Small intestine (tissue), 7 donors: Measurements from ENCODE around the gene TET3. TPM values are rescaled to one million over a fixed set of nuclear protein-coding genes. Genes with fewer than 3 reads are reported as not detected.
A peak's percentile ranks its signal among the peaks of the same experiment; 100 is the strongest.

Experiments used
- DNase-seq, 2 donors: peaks; one replicate each; pipeline versions ENCODE4 v3.0.0 to v3.0.0-alpha.2; 2013
- FAIRE-seq: peaks from 2 replicates; lab custom pipeline; 2012; peaks lifted over from hg19 to GRCh38; lab: Jason Lieb, UNC
- H3K27ac ChIP-seq, 3 donors: one replicate each; pipeline ENCODE4 v1.5.1; 2013; ENCODE audit warnings: low read length in 2 of 3, mild to moderate bottlenecking in 2 of 3, control low read depth in 1 of 3, inconsistent platforms in 1 of 3, low read depth in 1 of 3, moderate library complexity in 1 of 3
- H3K27me3 ChIP-seq, 3 donors: one replicate each; pipeline ENCODE4 v1.6.1; 2013; ENCODE audit warnings: low read length in 3 of 3, inconsistent platforms in 1 of 3; ENCODE audit not compliant: control insufficient read depth in 3 of 3, insufficient read depth in 3 of 3
- H3K36me3 ChIP-seq, 3 donors: one replicate each; pipeline ENCODE4 v1.6.1; 2013; ENCODE audit warnings: low read length in 3 of 3, inconsistent platforms in 1 of 3, low read depth in 1 of 3, mild to moderate bottlenecking in 1 of 3, moderate library complexity in 1 of 3; ENCODE audit not compliant: control insufficient read depth in 3 of 3, insufficient read depth in 2 of 3
- H3K4me1 ChIP-seq, 3 donors: one replicate each; pipeline ENCODE4 v1.6.1; 2013; ENCODE audit warnings: low read length in 2 of 3, inconsistent platforms in 1 of 3, low read depth in 1 of 3, mild to moderate bottlenecking in 1 of 3, moderate library complexity in 1 of 3; ENCODE audit not compliant: control insufficient read depth in 3 of 3, insufficient read depth in 2 of 3
- H3K4me3 ChIP-seq, 3 donors: one replicate each; pipeline ENCODE4 v1.5.1; 2013; ENCODE audit warnings: low read length in 3 of 3, control low read depth in 1 of 3, inconsistent platforms in 1 of 3, low read depth in 1 of 3, mild to moderate bottlenecking in 1 of 3, moderate library complexity in 1 of 3
- H3K9me3 ChIP-seq, 2 donors: one replicate each; pipeline ENCODE4 v1.6.1; 2013; ENCODE audit warnings: low read depth in 1 of 2, low read length in 1 of 2; ENCODE audit not compliant: control insufficient read depth in 2 of 2, insufficient read depth in 1 of 2
- WGBS, 3 donors: extraction: QIAGEN DNeasy Blood & Tissue Kit; methylation state at CpG; one replicate each; pipeline ENCODE4 v1.1.7; 2013; 5-methylcytosine and 5-hydroxymethylcytosine counted together
- polyA plus RNA-seq, 4 donors: library from polyadenylated mRNA; stranded (reverse) in 3 of 4; unstranded in 1 of 4; fragments of 200-250 nt in 3 of 4; fragments of 120-200 nt in 1 of 4; gene quantifications; one replicate each; pipeline versions ENCODE4 v1.2.1 to v1.2.3, GENCODE V29; 2013
- donor health status: healthy with polysubstance abuse.
- donor health status: control.
- donor health status: control.
- donor health status: Bipolar disorder and iron deficiency.
- donor health status: healthy.

Gene TET3
- polyA plus RNA-seq, 4 donors: 2.7 to 19.3 (median 6.2) TPM

GRCh38 chr2:73970141-73970803, 14.4 kb upstream of the TET3 start:
- no peaks in the 10 kb centered on the region for H3K36me3 ChIP-seq
- H3K4me1 ChIP-seq: peaks cover 0 to 7% (median 6%) of the 10 kb centered on the region in 3 donors
- no peaks in the 10 kb centered on the region for H3K27me3 ChIP-seq
- 74 to 91% (median 80%) methylated on average over 6 of the region's 6 CpGs for WGBS, 3 donors
- DNase-seq: no peak
- FAIRE-seq: no peak
- peak overlapping the region in 1 of 3 donors; percentile 30 for H3K27ac ChIP-seq
- H3K4me3 ChIP-seq: no peak overlapping the region
- no peaks in the 10 kb centered on the region for H3K9me3 ChIP-seq

- DNase-seq: peak; percentile 9 to 66
These were observed 13.7 kb upstream of the TET3 start for GRCh38 chr2:73970850-73971471.

GRCh38 chr2:73971722-73972121, 13.0 kb upstream of the TET3 start:
- H3K27me3 ChIP-seq: no peaks in the 10 kb centered on the region
- no peak overlapping the region for H3K4me3 ChIP-seq
- no peaks in the 10 kb centered on the region for H3K36me3 ChIP-seq
- WGBS, 3 donors: 49 to 64% (median 64%) methylated on average over 3 of the region's 3 CpGs
- no peaks in the 10 kb centered on the region for H3K9me3 ChIP-seq
- H3K4me1 ChIP-seq: peaks cover 0 to 7% (median 6%) of the 10 kb centered on the region in 3 donors
- no peak for FAIRE-seq
- no peak for DNase-seq
- no peak overlapping the region for H3K27ac ChIP-seq

More at GRCh38 chr2:73970850-73971471, 13.7 kb upstream of the TET3 start:
- 26 to 37% (median 26%) methylated on average over 7 of the region's 7 CpGs for WGBS, 3 donors
- Histone ChIP-seq H3K36me3 (no peaks in the 10 kb centered on the region), H3K4me1 (peaks cover 0 to 7% (median 6%) of the 10 kb centered on the region in 3 donors), H3K4me3 (no peak overlapping the region), H3K9me3 (no peaks in the 10 kb centered on the region), H3K27ac (peak overlapping the region in 1 of 3 donors; percentile 30), H3K27me3 (no peaks in the 10 kb centered on the region)
- FAIRE-seq: no peak

GRCh38 chr2:73972846-73973245, 11.9 kb upstream of the TET3 start:
- DNase-seq (no peak), FAIRE-seq (no peak)

GRCh38 chr2:73975731-73976130, 9.0 kb upstream of the TET3 start:
- peaks cover 2 to 8% (median 4%) of the 10 kb centered on the region in 3 donors for H3K4me1 ChIP-seq
- H3K27ac ChIP-seq: no peak overlapping the region
- no peak overlapping the region for H3K4me3 ChIP-seq
- no peak for FAIRE-seq
- 80 to 96% (median 91%) methylated on average over 3 of the region's 3 CpGs for WGBS, 3 donors
- no peaks in the 10 kb centered on the region for H3K36me3 ChIP-seq
- H3K9me3 ChIP-seq: no peaks in the 10 kb centered on the region
- no peak for DNase-seq
- H3K27me3 ChIP-seq: peaks cover 0 to 10% (median 0%) of the 10 kb centered on the region in 3 donors

More at GRCh38 chr2:73972846-73973245, 11.9 kb upstream of the TET3 start:
- H3K9me3 ChIP-seq: no peaks in the 10 kb centered on the region
- H3K27me3 ChIP-seq: peaks cover 0 to 2% (median 0%) of the 10 kb centered on the region in 3 donors
- 63 to 69% (median 64%) methylated on average over 3 of the region's 3 CpGs for WGBS, 3 donors
- H3K27ac ChIP-seq: no peak overlapping the region
- H3K4me3 ChIP-seq: no peak overlapping the region
- H3K36me3 ChIP-seq: no peaks in the 10 kb centered on the region
- peaks cover 0 to 7% (median 6%) of the 10 kb centered on the region in 3 donors for H3K4me1 ChIP-seq

- DNase-seq: no peak
- Histone ChIP-seq H3K9me3 (no peaks in the 10 kb centered on the region), H3K4me1 (peaks cover 0 to 19% (median 3%) of the 10 kb centered on the region in 3 donors)
These were observed 7.9 kb upstream of the TET3 start for GRCh38 chr2:73976803-73977202.

GRCh38 chr2:73977466-73977865, 7.2 kb upstream of the TET3 start:
- Histone ChIP-seq H3K36me3 (no peaks in the 10 kb centered on the region), H3K9me3 (no peaks in the 10 kb centered on the region), H3K4me1 (peaks cover 4 to 25% (median 4%) of the 10 kb centered on the region in 3 donors), H3K4me3 (no peak overlapping the region), H3K27ac (no peak overlapping the region), H3K27me3 (peaks cover 0 to 15% (median 0%) of the 10 kb centered on the region in 3 donors)
- WGBS, 3 donors: 92 to 98% (median 96%) methylated on average over 2 of the region's 2 CpGs
- DNase-seq (no peak), FAIRE-seq (no peak)

More at GRCh38 chr2:73976803-73977202, 7.9 kb upstream of the TET3 start:
- no peak overlapping the region for H3K27ac ChIP-seq
- no peak for FAIRE-seq
- 92 to 100% (median 93%) methylated on average over 1 of the region's 1 CpG for WGBS, 3 donors
- H3K27me3 ChIP-seq: peaks cover 0 to 15% (median 0%) of the 10 kb centered on the region in 3 donors
- no peak overlapping the region for H3K4me3 ChIP-seq
- no peaks in the 10 kb centered on the region for H3K36me3 ChIP-seq

- Histone ChIP-seq H3K27ac (no peak overlapping the region), H3K4me3 (no peak overlapping the region), H3K36me3 (no peaks in the 10 kb centered on the region), H3K4me1 (peaks cover 4 to 33% (median 4%) of the 10 kb centered on the region in 3 donors), H3K27me3 (peaks cover 0 to 15% (median 0%) of the 10 kb centered on the region in 3 donors), H3K9me3 (no peaks in the 10 kb centered on the region)
- 49 to 70% (median 56%) methylated on average over 5 of the region's 5 CpGs for WGBS, 3 donors
- no peak for FAIRE-seq
- peak in 1 of 2 donors; percentile 26 for DNase-seq
These were observed 5.7 kb upstream of the TET3 start for GRCh38 chr2:73979021-73979420.
